B cell (primary cell): ENCODE results near the gene TMEM94. TPM values are rescaled to one million over a fixed set of nuclear protein-coding genes. Genes with fewer than 3 reads are reported as not detected.

Source experiments
- ATAC-seq: fragments of 200-7000 bp; cut with Tn5 transposase; one replicate; pipeline ENCODE4 v1.10.0; 2021; ENCODE audit warnings: low read depth, mild to moderate bottlenecking, moderate number of reproducible peaks, moderate library complexity
- CTCF ChIA-PET: fragments of 350-600 bp; sonication (Branson Sonifier 250); formaldehyde crosslinking; loops from one replicate; lab custom pipeline; 2021; ENCODE audit warnings: antibody characterized with exemption, inconsistent platforms; lab: Charles Lee
- POLR2A ChIA-PET: fragments of 350-600 bp; sonication (Branson Sonifier 250); formaldehyde crosslinking; loops from one replicate; lab custom pipeline; 2021; ENCODE audit warnings: antibody characterized with exemption; lab: Charles Lee
- DNase-seq: peaks from one replicate; pipeline ENCODE4 v3.0.0; 2013
- H2AFZ ChIP-seq: 2 replicates; pipeline ENCODE4 v1.6.1; 2012; ENCODE audit warnings: mild to moderate bottlenecking, low read depth, low read length; ENCODE audit not compliant: insufficient read depth, poor library complexity, severe bottlenecking
- H3K27ac ChIP-seq, 2 donors: 1 replicate in 1 of 2; 2 replicates in 1 of 2; pipeline ENCODE4 v1.5.1; 2012 to 2013; ENCODE audit warnings: low read length in 2 of 2, mild to moderate bottlenecking in 2 of 2, moderate library complexity in 1 of 2
- H3K27me3 ChIP-seq, 4 experiments: fragments of 200-600 bp in 1 of 4; sonication (generic) in 1 of 4; replicated peaks in 1 of 4; 1 replicate in 2 of 4; 2 replicates in 2 of 4; pipeline versions ENCODE4 v1.6.1 to v1.7.0; 2013 to 2016; ENCODE audit warnings: low read length in 3 of 4, mild to moderate bottlenecking in 2 of 4, mixed read lengths in 1 of 4, moderate library complexity in 1 of 4; ENCODE audit not compliant: insufficient read depth in 4 of 4, control insufficient read depth in 3 of 4; ENCODE audit errors: control extremely low read depth in 1 of 4
- H3K36me3 ChIP-seq, 2 experiments: replicated peaks in 1 of 2; 1 replicate in 1 of 2; 2 replicates in 1 of 2; pipeline versions ENCODE4 v1.6.1 to v1.7.1; 2013; ENCODE audit warnings: low read length in 1 of 2; ENCODE audit not compliant: insufficient read depth in 2 of 2, control insufficient read depth in 1 of 2; ENCODE audit errors: control extremely low read depth in 1 of 2, extremely low read depth in 1 of 2
- H3K4me1 ChIP-seq, 2 donors: fragments of 200-600 bp in 1 of 2; sonication (generic) in 1 of 2; 1 replicate in 1 of 2; 2 replicates in 1 of 2; pipeline versions ENCODE4 v1.5.1 to v1.6.1; 2013 to 2017; ENCODE audit warnings: low read length in 2 of 2; ENCODE audit not compliant: control insufficient read depth in 2 of 2, insufficient read depth in 2 of 2
- H3K4me2 ChIP-seq: replicated peaks from 2 replicates; pipeline ENCODE3; 2012; ENCODE audit warnings: mild to moderate bottlenecking, low read depth, low read length; ENCODE audit not compliant: poor library complexity, severe bottlenecking
- H3K4me3 ChIP-seq, 5 experiments: fragments of 200-600 bp in 1 of 5; sonication (generic) in 1 of 5; 1 replicate in 3 of 5; 2 replicates in 2 of 5; pipeline versions ENCODE4 v1.5.1 to v1.7.0; 2011 to 2016; ENCODE audit warnings: low read length in 4 of 5, mild to moderate bottlenecking in 4 of 5, low read depth in 2 of 5, control low read depth in 1 of 5, moderate library complexity in 1 of 5; ENCODE audit not compliant: insufficient read depth in 1 of 5; ENCODE audit errors: control extremely low read depth in 1 of 5, extremely low read depth in 1 of 5
- H3K79me2 ChIP-seq: fragments of 200-600 bp; sonication (generic); one replicate; pipeline ENCODE4 v1.6.0; 2016; ENCODE audit warnings: low read length; ENCODE audit not compliant: control insufficient read depth, insufficient read depth
- H3K9ac ChIP-seq: fragments of 200-600 bp; sonication (generic); 2 replicates; pipeline ENCODE4 v1.6.1; 2017; ENCODE audit warnings: mild to moderate bottlenecking, low read length, moderate library complexity
- H3K9me3 ChIP-seq, 3 donors: one replicate each; pipeline versions ENCODE4 v1.6.1 to v1.7.1; 2013; ENCODE audit warnings: low read length in 2 of 3; ENCODE audit not compliant: control insufficient read depth in 2 of 3, insufficient read depth in 1 of 3; ENCODE audit errors: control extremely low read depth in 1 of 3
- H4K20me1 ChIP-seq: 2 replicates; pipeline ENCODE4 v1.6.0; 2012; ENCODE audit warnings: mild to moderate bottlenecking, low read length; ENCODE audit not compliant: insufficient read depth, control insufficient read depth, poor library complexity, severe bottlenecking
- H3K27ac Mint-ChIP-seq: one replicate; pipeline ENCODE4 v1.8.0; 2021; ENCODE audit warnings: mixed read lengths
- H3K27me3 Mint-ChIP-seq: one replicate; pipeline ENCODE4 v1.8.0; 2021; ENCODE audit warnings: mixed read lengths
- H3K4me1 Mint-ChIP-seq: one replicate; pipeline ENCODE4 v1.8.0; 2021; ENCODE audit warnings: mixed read lengths
- H3K4me3 Mint-ChIP-seq: one replicate; pipeline ENCODE4 v1.8.0; 2021; ENCODE audit warnings: mixed read lengths
- H3K9me3 Mint-ChIP-seq: one replicate; pipeline ENCODE4 v1.8.0; 2022; ENCODE audit warnings: mixed read lengths; ENCODE audit not compliant: insufficient read depth
- CTCF ChIP-seq: fragments of 200-600 bp; IDR thresholded peaks from one replicate; pipeline ENCODE4 v1.8.0; 2022; ENCODE audit warnings: antibody characterized with exemption, mild to moderate bottlenecking
- EZH2 ChIP-seq: IDR thresholded peaks from 2 replicates; pipeline ENCODE4 v1.6.1; 2012; ENCODE audit warnings: borderline replicate concordance, low read depth, mild to moderate bottlenecking, moderate library complexity, low read length; ENCODE audit not compliant: insufficient read depth, poor library complexity, severe bottlenecking
- WGBS: methylation state at CpG from one replicate; pipeline ENCODE4 v1.1.5; 2013; ENCODE audit warnings: missing lambda C conversion rate; ENCODE audit not compliant: insufficient coverage; 5-methylcytosine and 5-hydroxymethylcytosine counted together
- intact Hi-C: fragments of 100-400 bp; cut with micrococcal nuclease; formaldehyde crosslinking; loops from one replicate; pipeline ENCODE4 v1.10.0; 2022
- polyA plus RNA-seq: library from polyadenylated mRNA; depleted of rRNA; stranded (reverse); fragments of >200 nt; gene quantifications from 2 replicates; pipeline ENCODE4 v1.2.3, GENCODE V29; 2012
- total RNA-seq, 2 donors: library from RNA; stranded (reverse); fragments of 120-200 nt in 1 of 2; gene quantifications; 1 replicate in 1 of 2; 2 replicates in 1 of 2; pipeline versions ENCODE4 v1.2.3 to v1.2.4, GENCODE V29; 2013 to 2022

TMEM94 gene
- total and polyA plus RNA-seq, 2 donors (not counting 1 experiment from before 2014, with no cell fraction given), result 139 to 158 TPM

- intact Hi-C loops, result no loop called here
- no peaks in the 10 kb centered on the region for H3K79me2 ChIP-seq
- H3K9ac ChIP-seq, result no peak overlapping the region
- no peaks in the 10 kb centered on the region for H3K9me3 Mint-ChIP-seq
- no peak overlapping the region for H3K4me3 ChIP-seq
- no peaks in the 10 kb centered on the region for H3K27me3 ChIP-seq
- H3K9me3 ChIP-seq, result no peaks in the 10 kb centered on the region
- no peak overlapping the region for H3K27ac Mint-ChIP-seq
- CTCF ChIA-PET, result interaction anchor here (1.1 to 2.9 kb wide), 9 partner anchors 10 to 244 kb away, joined by 3 to 10 read pairs (median 4); partner anchors contain the start of genes LLGL2, MYO15B, TMEM94 and TSEN54
- peaks cover 0 to 5% of the 10 kb centered on the region in 2 experiments for H3K36me3 ChIP-seq
- H3K4me1 Mint-ChIP-seq, result no peaks in the 10 kb centered on the region
- no peak overlapping the region for H2AFZ ChIP-seq
- WGBS, result 87% methylated on average over 20 of the region's 23 CpGs
- no peaks in the 10 kb centered on the region for H3K27me3 Mint-ChIP-seq
- no peak overlapping the region for H3K4me2 ChIP-seq
- H3K4me3 Mint-ChIP-seq, result no peak overlapping the region
- TF ChIP-seq CTCF (no peak), EZH2 (no peak)
- DNase-seq (no peak), ATAC-seq (no peak)
- no peak overlapping the region for H3K27ac ChIP-seq
- POLR2A ChIA-PET, result no interaction called here
- no peaks in the 10 kb centered on the region for H4K20me1 ChIP-seq
- peaks cover 0 to 7% of the 10 kb centered on the region in 2 donors for H3K4me1 ChIP-seq
Measured at GRCh38 chr17:75503337-75503950, 47.0 kb downstream of the TMEM94 start.

GRCh38 chr17:75503976-75504346 lies 47.5 kb downstream of the TMEM94 start:
- H3K4me3 Mint-ChIP-seq, result no peak overlapping the region
- Histone ChIP-seq H3K36me3 (peaks cover 0 to under 1% of the 10 kb centered on the region in 2 experiments), H3K27me3 (no peaks in the 10 kb centered on the region), H3K9me3 (no peaks in the 10 kb centered on the region), H2AFZ (no peak overlapping the region), H3K9ac (no peak overlapping the region), H3K4me3 (no peak overlapping the region), H3K4me2 (no peak overlapping the region), H3K27ac (no peak overlapping the region), H4K20me1 (no peaks in the 10 kb centered on the region), H3K4me1 (peaks cover 0 to 7% of the 10 kb centered on the region in 2 donors), H3K79me2 (no peaks in the 10 kb centered on the region)
- ATAC-seq (no peak), DNase-seq (no peak)
- intact Hi-C loops, result loop anchor here (1.0 to 2.0 kb wide), 2 partner anchors 77 to 84 kb away; no protein-coding TSS in a partner anchor
- no peaks in the 10 kb centered on the region for H3K27me3 Mint-ChIP-seq
- WGBS, result 100% methylated on average over 1 of the region's 13 CpGs
- ChIA-PET POLR2A (no interaction called here), CTCF (interaction anchor here (1.0 to 2.9 kb wide), 9 partner anchors 10 to 243 kb away, joined by 3 to 10 read pairs (median 4); partner anchors contain the start of genes LLGL2, MYO15B, TMEM94 and TSEN54)
- H3K9me3 Mint-ChIP-seq, result no peaks in the 10 kb centered on the region
- no peak overlapping the region for H3K27ac Mint-ChIP-seq
- H3K4me1 Mint-ChIP-seq, result no peaks in the 10 kb centered on the region
- TF ChIP-seq EZH2 (no peak), CTCF (no peak)
